Motor neuron (in vitro differentiated cells): ENCODE results near the gene SCN1B. TPM values are rescaled to one million over a fixed set of nuclear protein-coding genes. Genes with fewer than 3 reads are reported as not detected.
"Not testable (repeated sequence)": the region's sequence is repeated elsewhere in the genome, so short reads cannot be mapped to it uniquely, and the experiment has no call there.

Source experiments
- ATAC-seq, 8 experiments: fragments of 200-7000 bp; cut with Tn5 transposase; replicated peaks in 6 of 8; 2 replicates each; pipeline ENCODE4 v1.8.0; 2021; ENCODE audit warnings: mild to moderate bottlenecking in 8 of 8, moderate library complexity in 8 of 8
- H3K27ac ChIP-seq, 2 donors: fragments of 250-450 bp; sonication (Bioruptor Pico); 2 replicates each; pipeline ENCODE4 v1.9.0; 2021; ENCODE audit warnings: antibody characterized with exemption in 2 of 2, mild to moderate bottlenecking in 2 of 2, moderate library complexity in 1 of 2
- H3K4me1 ChIP-seq, 2 donors: fragments of 250-450 bp; sonication (Bioruptor Pico); replicated peaks in 1 of 2; 2 replicates each; pipeline ENCODE4 v1.6.1; 2021; ENCODE audit warnings: antibody characterized with exemption in 2 of 2, mild to moderate bottlenecking in 2 of 2, moderate library complexity in 1 of 2
- H3K4me3 ChIP-seq, 5 donors: fragments of 250-450 bp; sonication (Bioruptor Pico); 2 replicates each; pipeline ENCODE4 v1.9.0; 2021; ENCODE audit warnings: antibody characterized with exemption in 5 of 5, mild to moderate bottlenecking in 5 of 5, moderate library complexity in 4 of 5
- WGBS, 10 experiments: fragments of 450-650 bp; shearing (Covaris generic); methylation state at CpG; one replicate each; pipeline ENCODE4 v1.0.0; 2022; 5-methylcytosine and 5-hydroxymethylcytosine counted together
- in situ Hi-C, 9 experiments: fragments of 400-800 bp; cut with MboI; loops; one replicate each; pipeline ENCODE4 v1.15.0; 2021; ENCODE audit warnings: low sequenced_read_pairs in 9 of 9, low pct_unique_long_range_greater_than_20kb in 2 of 9; ENCODE audit not compliant: unreplicated experiment in 9 of 9
- total RNA-seq, 8 experiments: library from RNA; unstranded; fragments of 300-600 nt; gene quantifications; 2 replicates each; pipeline versions ENCODE4 v1.2.3 to v1.2.4, GENCODE V29; 2022

The SCN1B gene
- total RNA-seq, 8 experiments from 2014 or later: 0.65 to 7.0 (median 2.1) TPM

- Histone ChIP-seq H3K4me1 (peaks cover 0 to 3% of the 10 kb centered on the region in 2 donors), H3K27ac (no peak overlapping the region), H3K4me3 (no peak overlapping the region)
- in situ Hi-C loops: no loop called here
- 60 to 100% (median 85%) methylated on average over 1 to 4 of the region's 7 CpGs; no CpG with 5 or more reads in 2 of the 10 experiments for WGBS, 10 experiments
- ATAC-seq: no peak
Measured at GRCh38 chr19:35027851-35028599, 2.2 kb upstream of the SCN1B start.

GRCh38 chr19:35028600-35028885, 1.7 kb upstream of the SCN1B start:
- H3K27ac ChIP-seq, ATAC-seq, in situ Hi-C loops, H3K4me1 ChIP-seq, H3K4me3 ChIP-seq: not testable (repeated sequence)
- 87 to 100% (median 94%) methylated on average over 1 to 3 of the region's 3 CpGs; no CpG with 5 or more reads in 7 of the 10 experiments for WGBS, 10 experiments

GRCh38 chr19:35029275-35029736, 964 bp upstream of the SCN1B start:
- in situ Hi-C loops, H3K27ac ChIP-seq, H3K4me1 ChIP-seq, H3K4me3 ChIP-seq, ATAC-seq: not testable (repeated sequence)
- 83 to 93% (median 88%) methylated on average over 3 to 6 of the region's 11 CpGs; no CpG with 5 or more reads in 5 of the 10 experiments for WGBS, 10 experiments

- WGBS, 10 experiments: 0 to 67% (median 15%) methylated on average over 1 to 2 of the region's 11 CpGs; no CpG with 5 or more reads in 4 of the 10 experiments
- H3K4me1 ChIP-seq: peaks cover 0 to 3% of the 10 kb centered on the region in 2 donors
- peak overlapping the region; percentile 42 to 90 (median 67) for H3K4me3 ChIP-seq
- peak in 4 of 8 experiments; percentile 1 to 4 (median 3) for ATAC-seq
- H3K27ac ChIP-seq: no peak overlapping the region
- in situ Hi-C loops: no loop called here
Measured at GRCh38 chr19:35029737-35030256, 473 bp upstream of the SCN1B start.

GRCh38 chr19:35031072-35031881, 1.0 kb downstream of the SCN1B start:
- Histone ChIP-seq H3K4me3 (peak overlapping the region; percentile 42 to 90 (median 67)), H3K27ac (no peak overlapping the region), H3K4me1 (peaks cover 0 to 3% of the 10 kb centered on the region in 2 donors)
- in situ Hi-C loops: no loop called here
- 0 to 38% (median 5%) methylated on average over 3 to 9 of the region's 31 CpGs; no CpG with 5 or more reads in 2 of the 10 experiments for WGBS, 10 experiments
- peak in 6 of 8 experiments; percentile 6 to 41 (median 16) for ATAC-seq

- Histone ChIP-seq H3K27ac (no peak overlapping the region), H3K4me1 (peaks cover 0 to 3% of the 10 kb centered on the region in 2 donors), H3K4me3 (no peak overlapping the region)
- in situ Hi-C loops: no loop called here
- ATAC-seq: no peak
- WGBS, 10 experiments: 83 to 100% (median 93%) methylated on average over 1 of the region's 17 CpGs; no CpG with 5 or more reads in 6 of the 10 experiments
Measured at GRCh38 chr19:35032356-35032865, 2.1 kb downstream of the SCN1B start.

- Histone ChIP-seq H3K4me1 (peaks cover under 1 to 3% of the 10 kb centered on the region in 2 donors), H3K27ac (no peak overlapping the region), H3K4me3 (no peak overlapping the region)
- in situ Hi-C loops: no loop called here
- no peak for ATAC-seq
- 20 to 100% (median 68%) methylated on average over 1 to 5 of the region's 30 CpGs for WGBS, 10 experiments
Measured at GRCh38 chr19:35033067-35034004, 3.1 kb downstream of the SCN1B start.

- no peak overlapping the region for H3K4me3 ChIP-seq
- H3K27ac ChIP-seq: no peak overlapping the region
- peaks cover 8% of the 10 kb centered on the region in 2 donors for H3K4me1 ChIP-seq
- in situ Hi-C loops: no loop called here
- WGBS, 10 experiments: 83 to 100% (median 84%) methylated on average over 1 to 6 of the region's 17 CpGs; no CpG with 5 or more reads in 7 of the 10 experiments
- ATAC-seq: no peak
Measured at GRCh38 chr19:35034005-35034502, 3.8 kb downstream of the SCN1B start.

- in situ Hi-C loops: no loop called here
- WGBS, 10 experiments: 60 to 100% (median 93%) methylated on average over 2 to 11 of the region's 17 CpGs; no CpG with 5 or more reads in 1 of the 10 experiments
- Histone ChIP-seq H3K27ac (no peak overlapping the region), H3K4me3 (no peak overlapping the region), H3K4me1 (peaks cover 15 to 16% of the 10 kb centered on the region in 2 donors)
- ATAC-seq: no peak
Measured at GRCh38 chr19:35034588-35035382, 4.5 kb downstream of the SCN1B start.

- H3K27ac ChIP-seq: no peak overlapping the region
- 30 to 100% (median 89%) methylated on average over 2 to 8 of the region's 13 CpGs; no CpG with 5 or more reads in 2 of the 10 experiments for WGBS, 10 experiments
- ATAC-seq: no peak
- peaks cover 18 to 37% of the 10 kb centered on the region in 2 donors for H3K4me1 ChIP-seq
- no peak overlapping the region for H3K4me3 ChIP-seq
- in situ Hi-C loops: no loop called here
Measured at GRCh38 chr19:35037716-35038622, 7.7 kb downstream of the SCN1B start.
